Panc1 (cell line): ENCODE data around the gene MTHFD1L. TPM values are rescaled to one million over a fixed set of nuclear protein-coding genes. Genes with fewer than 3 reads are reported as not detected.

Source experiments
- ATAC-seq: fragments of 200-7000 bp; cut with Tn5 transposase; 2 replicates; pipeline ENCODE4 v1.9.1; 2020; ENCODE audit warnings: mild to moderate bottlenecking, moderate library complexity
- BruUV-seq: library from RNA; stranded (reverse); fragments of 400-500 nt; replicated peaks from 2 replicates; lab custom pipeline; 2021; lab: Mats Ljungman, UMichigan
- CTCF ChIA-PET: fragments of 300-600 bp; sonication (Branson Sonifier 250); formaldehyde crosslinking; loops from one replicate; lab custom pipeline; 2022; ENCODE audit warnings: antibody characterized with exemption; lab: Charles Lee
- POLR2A ChIA-PET: fragments of 300-600 bp; sonication (Branson Sonifier 250); formaldehyde crosslinking; loops from one replicate; lab custom pipeline; 2022; ENCODE audit warnings: antibody characterized with exemption; lab: Charles Lee
- DNase-seq: peaks from one replicate; pipeline ENCODE4 v3.0.0-alpha.2; 2010; ENCODE audit warnings: low read depth, low spot score
- H3K27ac ChIP-seq: 2 replicates; pipeline ENCODE4 v1.5.1; 2011; ENCODE audit warnings: mild to moderate bottlenecking, low read length, inconsistent platforms
- H3K27me3 ChIP-seq: fragments of 200-500 bp; sonication (Bioruptor generic); 2 replicates; pipeline ENCODE4 v1.6.0; 2014; ENCODE audit warnings: low read length, inconsistent platforms; ENCODE audit not compliant: control insufficient read depth, insufficient read depth
- H3K36me3 ChIP-seq: fragments of 200-500 bp; sonication (Bioruptor generic); 2 replicates; pipeline ENCODE4 v1.5.1; 2014; ENCODE audit warnings: inconsistent platforms, mild to moderate bottlenecking, low read length, moderate library complexity; ENCODE audit not compliant: control insufficient read depth, insufficient read depth
- H3K4me1 ChIP-seq: 2 replicates; pipeline ENCODE4 v1.5.1; 2011; ENCODE audit warnings: inconsistent platforms, mild to moderate bottlenecking, low read length, moderate library complexity; ENCODE audit not compliant: control insufficient read depth, insufficient read depth
- H3K4me3 ChIP-seq, 2 experiments: 2 replicates each; pipeline ENCODE4 v1.5.1; 2011 to 2012; ENCODE audit warnings: low read depth in 2 of 2, low read length in 2 of 2, mild to moderate bottlenecking in 2 of 2, inconsistent platforms in 1 of 2, moderate library complexity in 1 of 2
- H3K9me3 ChIP-seq: fragments of 200-500 bp; sonication (Bioruptor generic); 2 replicates; pipeline ENCODE4 v1.5.1; 2014; ENCODE audit warnings: low read depth, mild to moderate bottlenecking, inconsistent platforms, low read length, moderate library complexity; ENCODE audit not compliant: control insufficient read depth, insufficient read depth
- CTCF ChIP-seq: fragments of 450-650 bp; IDR thresholded peaks from 2 replicates; pipeline ENCODE4 v1.5.1; 2017; ENCODE audit warnings: mild to moderate bottlenecking
- POLR2AphosphoS5 ChIP-seq: IDR thresholded peaks from 2 replicates; pipeline ENCODE4 v1.6.1; 2012; ENCODE audit warnings: mild to moderate bottlenecking, low read depth, low read length, moderate library complexity
- REST ChIP-seq, 2 experiments: IDR thresholded peaks; 2 replicates each; pipeline ENCODE4 v1.6.1; 2011 to 2012; ENCODE audit warnings: low read depth in 2 of 2, control low read depth in 1 of 2, low read length in 1 of 2, mild to moderate bottlenecking in 1 of 2, moderate library complexity in 1 of 2; ENCODE audit not compliant: insufficient read depth in 1 of 2
- SIN3A ChIP-seq: IDR thresholded peaks from 2 replicates; pipeline ENCODE4 v1.6.1; 2012; ENCODE audit warnings: low read depth, mild to moderate bottlenecking, low read length, moderate library complexity, borderline replicate concordance; ENCODE audit not compliant: insufficient read depth
- TCF7L2 ChIP-seq: IDR thresholded peaks from 2 replicates; pipeline ENCODE4 v1.6.1; 2011; ENCODE audit warnings: mild to moderate bottlenecking, low read depth, low read length, inconsistent platforms
- in situ Hi-C: cut with HindIII; loops from 2 replicates; pipeline ENCODE4 v1.10.0; 2016; ENCODE audit warnings: low sequenced_read_pairs, low pct_unique_long_range_greater_than_20kb
- intact Hi-C: fragments of 100-400 bp; cut with micrococcal nuclease; formaldehyde crosslinking; loops from one replicate; pipeline ENCODE4 v1.10.0; 2022; ENCODE audit not compliant: unreplicated experiment
- total RNA-seq: library from RNA; stranded (reverse); gene quantifications from one replicate; pipeline ENCODE4 v1.2.1, GENCODE V29; 2021; ENCODE audit not compliant: unreplicated experiment

MTHFD1L gene
- total RNA-seq, 1 experiment from 2014 or later = 76.2 TPM

- H3K4me1 ChIP-seq = peaks cover 6% of the 10 kb centered on the region
- no peaks in the 10 kb centered on the region for H3K9me3 ChIP-seq
- TF ChIP-seq CTCF = no peak
- no peak for TF ChIP-seq REST (IDR thresholded peaks at IDR 0.05; ENCODE audit: insufficient read depth in 1 of 2, low read depth in 2 of 2, low read length in 1 of 2)
- TF ChIP-seq POLR2AphosphoS5 = no peak
- TF ChIP-seq TCF7L2 = no peak
- no peak for TF ChIP-seq SIN3A
- peak; percentile 48; the same call in 1 of the 2 replicates for ATAC-seq
- in situ Hi-C loops (no loop called here), intact Hi-C loops (no loop called here)
- ChIA-PET POLR2A (no interaction called here), CTCF (no interaction called here)
- DNase-seq = no peak
- H3K27ac ChIP-seq = no peak overlapping the region; the same call in 1 of the 2 replicates
- BruUV-seq = no TSS peak
- H3K4me3 ChIP-seq = no peak overlapping the region
- H3K36me3 ChIP-seq = 0 out of 2 replicates have a peak, but pooled peaks cover 3% of the 10 kb centered on the region
- no peaks in the 10 kb centered on the region for H3K27me3 ChIP-seq
Measured at GRCh38 chr6:150992703-150993102, 127.2 kb downstream of the MTHFD1L start.

- POLR2A ChIA-PET = no interaction called here
- Histone ChIP-seq H3K4me3 (no peak overlapping the region), H3K9me3 (no peaks in the 10 kb centered on the region), H3K36me3 (0 out of 2 replicates have a peak, but pooled peaks cover 3% of the 10 kb centered on the region), H3K27me3 (no peaks in the 10 kb centered on the region), H3K4me1 (0 out of 2 replicates have a peak, but pooled peaks cover 3% of the 10 kb centered on the region), H3K27ac (no peak overlapping the region)
- no TSS peak for BruUV-seq
- ATAC-seq (no peak), DNase-seq (no peak)
- TF ChIP-seq POLR2AphosphoS5 = no peak
- TF ChIP-seq SIN3A = no peak
- no peak for TF ChIP-seq CTCF
- TF ChIP-seq TCF7L2 = no peak
- TF ChIP-seq REST (IDR thresholded peaks at IDR 0.05; ENCODE audit: insufficient read depth in 1 of 2, low read depth in 2 of 2, low read length in 1 of 2) = no peak
- CTCF ChIA-PET = no interaction called here
- intact Hi-C loops = no loop called here
- in situ Hi-C loops = no loop called here
Measured at GRCh38 chr6:150993253-150993652, 127.8 kb downstream of the MTHFD1L start.
